Measurements from ENCODE around the gene PON2.

The PON2 gene

DNA sequence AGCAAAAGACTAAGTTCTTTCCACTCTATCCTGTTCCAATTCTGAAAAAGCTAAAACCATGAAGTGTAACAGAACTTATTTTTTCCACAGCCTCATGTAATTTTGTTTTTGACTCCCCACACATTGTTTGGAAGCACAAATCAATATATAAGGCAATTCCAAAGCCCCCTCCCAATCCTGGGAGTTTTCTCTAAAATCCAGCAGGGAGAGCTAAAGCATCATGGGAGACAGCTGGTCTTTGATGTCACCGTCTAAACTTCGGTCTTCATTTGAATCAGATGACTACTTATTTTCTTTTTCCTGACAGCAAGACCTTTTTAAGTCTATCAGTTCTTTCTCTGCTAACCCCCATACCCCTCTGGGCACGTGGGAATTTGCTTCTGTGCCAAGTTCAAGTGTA is 77.2 kb downstream of the PON2 start:
- DNase-seq (ENCODE audit: low read depth): no peak
- H3K4me3 ChIP-seq (ENCODE audit: control insufficient read depth, low read depth, low read length): no peak overlapping the region
- TF ChIP-seq, protein P1, sequence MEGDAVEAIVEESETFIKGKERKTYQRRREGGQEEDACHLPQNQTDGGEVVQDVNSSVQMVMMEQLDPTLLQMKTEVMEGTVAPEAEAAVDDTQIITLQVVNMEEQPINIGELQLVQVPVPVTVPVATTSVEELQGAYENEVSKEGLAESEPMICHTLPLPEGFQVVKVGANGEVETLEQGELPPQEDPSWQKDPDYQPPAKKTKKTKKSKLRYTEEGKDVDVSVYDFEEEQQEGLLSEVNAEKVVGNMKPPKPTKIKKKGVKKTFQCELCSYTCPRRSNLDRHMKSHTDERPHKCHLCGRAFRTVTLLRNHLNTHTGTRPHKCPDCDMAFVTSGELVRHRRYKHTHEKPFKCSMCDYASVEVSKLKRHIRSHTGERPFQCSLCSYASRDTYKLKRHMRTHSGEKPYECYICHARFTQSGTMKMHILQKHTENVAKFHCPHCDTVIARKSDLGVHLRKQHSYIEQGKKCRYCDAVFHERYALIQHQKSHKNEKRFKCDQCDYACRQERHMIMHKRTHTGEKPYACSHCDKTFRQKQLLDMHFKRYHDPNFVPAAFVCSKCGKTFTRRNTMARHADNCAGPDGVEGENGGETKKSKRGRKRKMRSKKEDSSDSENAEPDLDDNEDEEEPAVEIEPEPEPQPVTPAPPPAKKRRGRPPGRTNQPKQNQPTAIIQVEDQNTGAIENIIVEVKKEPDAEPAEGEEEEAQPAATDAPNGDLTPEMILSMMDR (IDR thresholded peaks at IDR 0.05; ENCODE audit: control insufficient read depth, insufficient read depth, low read depth, low read length, missing control alignments): no peak

All from AG09309 (cell line).